ENCODE results near the gene LIMCH1. TPM values are rescaled to one million over a fixed set of nuclear protein-coding genes. Genes with fewer than 3 reads are reported as not detected.

LIMCH1 gene
- total RNA-seq, 2 experiments from 2014 or later: not detected

DNA sequence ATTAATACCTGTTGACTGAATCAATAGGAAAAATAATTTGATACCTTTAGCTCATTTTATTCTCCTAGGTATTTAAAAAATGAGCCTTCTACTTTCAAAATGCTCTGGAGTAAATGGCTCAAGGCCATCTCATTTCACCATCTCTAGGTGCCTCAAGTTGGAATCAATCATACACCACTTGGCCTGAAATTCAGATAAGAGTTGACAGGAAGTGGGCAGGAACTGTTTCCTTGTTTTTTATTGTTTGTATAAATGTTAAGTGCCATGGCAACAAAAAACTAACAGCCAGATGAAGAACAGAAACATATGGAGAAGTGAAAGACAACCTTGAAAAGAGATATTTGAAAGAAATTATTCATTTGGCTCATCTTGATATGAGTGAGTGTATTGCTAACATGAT is 12.4 kb downstream of the LIMCH1 start:
- Mint-ChIP-seq H3K9me3 (ENCODE audit: insufficient read depth) (no peaks in the 10 kb centered on the region), H3K27ac (no peak overlapping the region), H3K27me3 (ENCODE audit: low read depth) (no peaks in the 10 kb centered on the region), H3K4me3 (no peak overlapping the region), H3K4me1 (ENCODE audit: low read depth) (no peaks in the 10 kb centered on the region), H3K36me3 (ENCODE audit: low read depth) (no peaks in the 10 kb centered on the region)
- ChIA-PET POLR2A (no interaction called here), CTCF (no interaction called here)
- ATAC-seq: no peak
- DNase-seq: no peak

DNA sequence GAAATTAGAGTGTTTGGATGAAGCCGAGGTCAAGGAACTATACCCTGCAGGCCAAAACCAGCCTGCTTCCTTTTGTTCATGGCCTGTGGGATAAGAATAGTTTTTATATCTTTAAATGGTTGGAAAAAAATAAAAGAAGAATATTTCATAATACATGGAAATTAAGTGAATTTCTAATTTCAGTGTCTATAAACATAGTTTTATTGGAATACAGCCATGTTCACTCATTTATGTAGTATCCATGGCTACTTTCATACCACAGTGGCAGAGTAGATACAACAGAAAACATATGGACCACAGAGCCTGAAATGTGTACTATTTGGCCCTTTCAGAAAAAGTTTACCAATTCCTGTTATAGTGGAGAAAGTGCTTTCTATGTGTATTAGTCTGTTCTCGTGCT is 13.6 kb downstream of the LIMCH1 start:
- ATAC-seq: no peak
- no peak for DNase-seq
- Mint-ChIP-seq H3K9me3 (ENCODE audit: insufficient read depth) (no peaks in the 10 kb centered on the region), H3K27me3 (ENCODE audit: low read depth) (no peaks in the 10 kb centered on the region), H3K4me3 (no peak overlapping the region), H3K36me3 (ENCODE audit: low read depth) (no peaks in the 10 kb centered on the region), H3K4me1 (ENCODE audit: low read depth) (no peaks in the 10 kb centered on the region), H3K27ac (no peak overlapping the region)
- POLR2A ChIA-PET: no interaction called here
- CTCF ChIA-PET: no interaction called here

DNA sequence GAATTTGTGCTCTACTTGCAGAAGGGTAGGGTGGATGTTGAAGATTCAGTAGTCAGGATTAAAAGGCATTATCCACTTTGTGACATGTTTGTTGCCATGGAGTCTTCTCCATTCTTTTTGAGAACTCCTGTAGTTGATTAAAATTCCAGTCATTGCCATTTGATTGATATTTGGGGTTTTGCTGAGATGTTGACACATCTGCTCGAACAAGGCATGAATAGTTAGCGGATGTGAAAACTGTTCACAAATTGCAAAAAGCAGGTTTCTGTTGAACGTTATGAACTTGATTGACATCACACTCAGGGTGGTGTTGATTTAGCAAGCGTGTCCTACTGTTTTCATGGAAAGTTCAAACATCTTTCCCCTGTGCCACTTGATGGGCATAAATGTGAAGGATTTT is 16.9 kb downstream of the LIMCH1 start:
- POLR2A ChIA-PET: no interaction called here
- CTCF ChIA-PET: no interaction called here
- Mint-ChIP-seq H3K27ac (no peak overlapping the region), H3K9me3 (ENCODE audit: insufficient read depth) (no peaks in the 10 kb centered on the region), H3K36me3 (ENCODE audit: low read depth) (no peaks in the 10 kb centered on the region), H3K27me3 (ENCODE audit: low read depth) (no peaks in the 10 kb centered on the region), H3K4me3 (no peak overlapping the region), H3K4me1 (ENCODE audit: low read depth) (no peaks in the 10 kb centered on the region)
- no peak for ATAC-seq
- no peak for DNase-seq

- DNase-seq (no peak), ATAC-seq (no peak)
- no peaks in the 10 kb centered on the region for H3K36me3 Mint-ChIP-seq (ENCODE audit: low read depth)
- no peaks in the 10 kb centered on the region for H3K27me3 Mint-ChIP-seq (ENCODE audit: low read depth)
- no peaks in the 10 kb centered on the region for H3K9me3 Mint-ChIP-seq (ENCODE audit: insufficient read depth)
- CTCF ChIA-PET: no interaction called here
- POLR2A ChIA-PET: no interaction called here
- H3K4me1 Mint-ChIP-seq (ENCODE audit: low read depth): no peaks in the 10 kb centered on the region
- no peak overlapping the region for H3K27ac Mint-ChIP-seq
- no peak overlapping the region for H3K4me3 Mint-ChIP-seq
These were observed 18.6 kb downstream of the LIMCH1 start for GRCh38 chr4:41556526-41556925.

DNA sequence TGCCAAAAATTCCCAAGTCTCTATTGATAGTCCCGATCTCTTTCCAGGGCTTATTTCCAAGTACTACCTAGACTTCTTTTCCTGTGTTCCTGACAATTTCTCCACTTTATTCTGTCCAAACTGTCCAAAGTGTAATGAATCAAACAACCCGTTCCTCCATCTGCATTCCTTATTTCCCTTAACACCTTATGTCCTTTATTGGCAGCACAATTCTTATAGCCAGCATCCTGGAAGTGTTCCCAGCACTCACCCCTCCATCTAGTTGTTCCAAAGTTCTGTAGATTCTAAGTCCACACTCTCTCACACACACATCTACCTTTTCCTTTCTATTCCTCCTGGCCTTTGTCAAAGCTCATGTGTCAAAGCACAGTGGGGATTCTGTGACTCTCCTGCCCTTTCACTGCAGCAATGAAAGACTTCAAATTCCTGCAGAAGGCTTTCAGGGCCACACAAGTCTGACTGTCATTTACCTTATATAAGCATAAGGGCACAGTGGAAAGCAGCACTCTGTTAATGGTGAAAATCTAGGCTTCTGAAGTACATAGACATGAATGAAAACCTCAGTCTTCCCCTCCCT is 22.1 kb downstream of the LIMCH1 start:
- ChIA-PET POLR2A (no interaction called here), CTCF (no interaction called here)
- Mint-ChIP-seq H3K36me3 (ENCODE audit: low read depth) (no peaks in the 10 kb centered on the region), H3K4me3 (no peak overlapping the region), H3K27ac (no peak overlapping the region), H3K9me3 (ENCODE audit: insufficient read depth) (no peaks in the 10 kb centered on the region), H3K27me3 (ENCODE audit: low read depth) (no peaks in the 10 kb centered on the region), H3K4me1 (ENCODE audit: low read depth) (no peaks in the 10 kb centered on the region)
- ATAC-seq (no peak), DNase-seq (no peak)

- DNase-seq (no peak), ATAC-seq (no peak)
- Mint-ChIP-seq H3K9me3 (ENCODE audit: insufficient read depth) (no peaks in the 10 kb centered on the region), H3K4me3 (no peak overlapping the region), H3K27me3 (ENCODE audit: low read depth) (no peaks in the 10 kb centered on the region), H3K27ac (no peak overlapping the region), H3K4me1 (ENCODE audit: low read depth) (no peaks in the 10 kb centered on the region), H3K36me3 (ENCODE audit: low read depth) (no peaks in the 10 kb centered on the region)
- CTCF ChIA-PET: no interaction called here
- POLR2A ChIA-PET: no interaction called here
These were observed 23.3 kb downstream of the LIMCH1 start for GRCh38 chr4:41561244-41561643.

DNA sequence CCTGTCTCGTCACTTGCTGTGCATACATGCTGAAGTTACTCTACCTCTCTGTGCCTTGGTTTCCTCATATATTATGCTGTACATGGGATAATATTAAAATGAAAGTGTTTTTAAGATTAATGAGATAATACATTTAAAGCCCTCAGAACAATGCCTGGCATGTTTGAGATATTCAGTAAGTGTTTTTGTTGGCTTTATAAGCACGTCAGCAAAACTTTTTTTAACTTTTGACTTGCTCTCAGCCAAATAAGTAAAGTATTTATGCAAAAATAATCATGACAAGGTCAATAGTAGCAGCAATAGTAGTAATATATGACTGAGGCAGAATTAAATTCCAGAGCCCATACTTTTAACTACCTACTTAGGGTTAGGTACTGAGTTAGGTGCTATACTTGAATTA is 29.2 kb downstream of the LIMCH1 start:
- Mint-ChIP-seq H3K4me3 (no peak overlapping the region), H3K9me3 (ENCODE audit: insufficient read depth) (no peaks in the 10 kb centered on the region), H3K27ac (no peak overlapping the region), H3K4me1 (ENCODE audit: low read depth) (no peaks in the 10 kb centered on the region), H3K36me3 (ENCODE audit: low read depth) (no peaks in the 10 kb centered on the region), H3K27me3 (ENCODE audit: low read depth) (no peaks in the 10 kb centered on the region)
- no peak for DNase-seq
- ChIA-PET CTCF (no interaction called here), POLR2A (no interaction called here)
- no peak for ATAC-seq

DNA sequence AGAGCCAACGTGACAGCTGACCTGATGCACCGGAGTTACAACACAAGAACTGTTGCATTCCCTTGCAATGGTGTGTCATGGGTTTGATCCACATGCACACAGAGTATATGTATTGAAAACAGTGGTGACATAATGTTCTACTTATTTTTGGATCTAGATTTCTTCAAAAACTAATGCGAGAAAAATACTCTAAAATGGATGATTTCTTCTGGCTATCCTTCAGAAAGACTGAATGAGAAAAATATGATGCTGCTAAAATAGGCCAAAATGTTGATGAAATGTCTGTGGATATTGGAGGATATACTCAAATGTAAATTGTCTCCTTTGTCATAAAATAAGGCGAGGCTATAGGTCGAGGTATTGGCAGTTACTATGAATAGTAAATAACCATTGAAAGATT is 30.4 kb downstream of the LIMCH1 start:
- CTCF ChIA-PET: no interaction called here
- ATAC-seq (no peak), DNase-seq (no peak)
- no peaks in the 10 kb centered on the region for H3K27me3 Mint-ChIP-seq (ENCODE audit: low read depth)
- H3K9me3 Mint-ChIP-seq (ENCODE audit: insufficient read depth): no peaks in the 10 kb centered on the region
- H3K4me3 Mint-ChIP-seq: no peak overlapping the region
- POLR2A ChIA-PET: no interaction called here
- H3K36me3 Mint-ChIP-seq (ENCODE audit: low read depth): no peaks in the 10 kb centered on the region
- H3K27ac Mint-ChIP-seq: no peak overlapping the region
- no peaks in the 10 kb centered on the region for H3K4me1 Mint-ChIP-seq (ENCODE audit: low read depth)

DNA sequence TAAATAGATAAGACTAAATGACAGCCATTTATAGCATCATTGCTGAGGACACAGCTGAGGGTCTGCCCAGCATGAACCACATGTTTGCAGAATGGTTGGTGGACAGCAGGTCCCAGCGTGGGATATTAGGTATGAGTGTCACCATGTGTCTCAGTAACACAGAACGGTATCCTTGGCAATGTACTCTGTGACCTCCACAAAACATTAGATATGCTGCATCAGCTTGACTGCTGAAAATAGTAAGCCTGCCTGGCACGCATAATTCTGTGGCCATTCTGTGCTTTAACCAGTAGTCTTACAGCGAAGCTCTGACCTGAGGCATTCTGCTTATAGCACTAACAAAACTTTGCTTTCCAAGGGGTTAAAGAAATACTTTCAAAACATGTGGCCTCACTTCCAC is 32.0 kb downstream of the LIMCH1 start:
- CTCF ChIA-PET: no interaction called here
- Mint-ChIP-seq H3K27me3 (ENCODE audit: low read depth) (no peaks in the 10 kb centered on the region), H3K4me3 (no peak overlapping the region), H3K27ac (no peak overlapping the region), H3K9me3 (ENCODE audit: insufficient read depth) (no peaks in the 10 kb centered on the region), H3K36me3 (ENCODE audit: low read depth) (no peaks in the 10 kb centered on the region), H3K4me1 (ENCODE audit: low read depth) (no peaks in the 10 kb centered on the region)
- DNase-seq (no peak), ATAC-seq (no peak)
- POLR2A ChIA-PET: no interaction called here

DNA sequence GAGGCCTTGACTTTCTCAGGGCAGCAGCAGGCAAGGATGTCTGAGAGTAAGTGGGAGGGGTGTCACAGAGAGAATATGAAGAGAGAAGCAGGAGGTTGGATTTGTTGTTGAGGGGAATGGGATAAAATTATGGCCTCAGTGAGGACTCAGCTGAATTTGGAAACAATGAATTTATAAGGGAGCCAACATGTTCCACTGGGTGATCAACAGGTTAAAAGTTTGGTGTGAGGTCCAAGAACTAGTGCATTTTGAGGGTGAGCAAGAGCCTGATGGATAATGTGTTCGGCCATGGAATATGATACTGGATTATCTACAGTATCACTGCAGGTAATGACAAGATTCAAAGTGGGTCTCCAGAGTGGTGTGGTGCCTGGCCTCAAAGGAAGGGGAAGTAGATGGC is 33.5 kb downstream of the LIMCH1 start:
- ChIA-PET POLR2A (no interaction called here), CTCF (no interaction called here)
- H3K27ac Mint-ChIP-seq: no peak overlapping the region
- DNase-seq: no peak
- no peaks in the 10 kb centered on the region for H3K4me1 Mint-ChIP-seq (ENCODE audit: low read depth)
- no peaks in the 10 kb centered on the region for H3K27me3 Mint-ChIP-seq (ENCODE audit: low read depth)
- no peaks in the 10 kb centered on the region for H3K36me3 Mint-ChIP-seq (ENCODE audit: low read depth)
- no peak for ATAC-seq
- H3K9me3 Mint-ChIP-seq (ENCODE audit: insufficient read depth): no peaks in the 10 kb centered on the region
- no peak overlapping the region for H3K4me3 Mint-ChIP-seq

DNA sequence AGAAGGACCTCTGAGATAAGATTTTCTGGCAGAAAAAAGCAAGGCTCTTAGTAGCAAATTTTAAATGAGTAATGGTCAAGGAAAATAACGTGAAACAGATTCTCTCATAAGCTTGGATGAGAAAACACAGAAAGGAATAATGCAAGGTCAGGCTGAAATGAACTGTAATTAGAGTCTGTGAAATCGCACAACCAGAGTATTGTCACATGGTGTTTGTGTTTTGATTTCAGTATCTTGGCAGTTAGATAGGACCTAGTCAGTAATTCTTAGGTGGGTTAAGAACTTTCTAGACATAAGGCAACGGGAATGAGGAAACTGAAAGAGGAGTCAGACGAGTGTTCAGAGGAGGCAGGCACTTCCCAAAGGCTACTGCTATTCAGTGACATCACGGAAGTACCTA is 34.6 kb downstream of the LIMCH1 start:
- Mint-ChIP-seq H3K27me3 (ENCODE audit: low read depth) (no peaks in the 10 kb centered on the region), H3K4me3 (no peak overlapping the region)

GRCh38 chr4:41572956-41573355 is 35.0 kb downstream of the LIMCH1 start:
- Mint-ChIP-seq H3K4me1 (ENCODE audit: low read depth) (no peaks in the 10 kb centered on the region), H3K36me3 (ENCODE audit: low read depth) (no peaks in the 10 kb centered on the region), H3K27ac (no peak overlapping the region), H3K4me3 (no peak overlapping the region), H3K9me3 (ENCODE audit: insufficient read depth) (no peaks in the 10 kb centered on the region), H3K27me3 (ENCODE audit: low read depth) (no peaks in the 10 kb centered on the region)
- ChIA-PET POLR2A (no interaction called here), CTCF (no interaction called here)
- ATAC-seq: no peak
- DNase-seq: no peak

More for the DNA sequence above, 34.6 kb downstream of the LIMCH1 start:
- POLR2A ChIA-PET: no interaction called here
- ATAC-seq: no peak
- no peaks in the 10 kb centered on the region for H3K36me3 Mint-ChIP-seq (ENCODE audit: low read depth)
- H3K9me3 Mint-ChIP-seq (ENCODE audit: insufficient read depth): no peaks in the 10 kb centered on the region
- DNase-seq: no peak
- H3K27ac Mint-ChIP-seq: no peak overlapping the region
- H3K4me1 Mint-ChIP-seq (ENCODE audit: low read depth): no peaks in the 10 kb centered on the region
- CTCF ChIA-PET: no interaction called here

GRCh38 chr4:41573502-41574001 is 35.6 kb downstream of the LIMCH1 start:
- CTCF ChIA-PET: no interaction called here
- no peaks in the 10 kb centered on the region for H3K9me3 Mint-ChIP-seq (ENCODE audit: insufficient read depth)
- no peak for ATAC-seq

More at GRCh38 chr4:41573502-41574001, 35.6 kb downstream of the LIMCH1 start:
- H3K4me1 Mint-ChIP-seq (ENCODE audit: low read depth): no peaks in the 10 kb centered on the region
- no peaks in the 10 kb centered on the region for H3K27me3 Mint-ChIP-seq (ENCODE audit: low read depth)
- no peaks in the 10 kb centered on the region for H3K36me3 Mint-ChIP-seq (ENCODE audit: low read depth)
- no peak overlapping the region for H3K27ac Mint-ChIP-seq
- DNase-seq: no peak
- H3K4me3 Mint-ChIP-seq: no peak overlapping the region
- POLR2A ChIA-PET: no interaction called here
